Body of pancreas (tissue), 4 donors: ENCODE results near the gene CDV3.

Experiments
- CTCF ChIP-seq, 7 experiments: fragments of 450-650 bp in 4 of 7; fragments of 200-600 bp in 3 of 7; sonication (generic) in 3 of 7; IDR thresholded peaks; one replicate each; pipeline ENCODE4 v1.5.1; 2016 to 2019; ENCODE audit warnings: antibody characterized with exemption in 7 of 7
- POLR2A ChIP-seq, 3 donors: fragments of 450-650 bp; IDR thresholded peaks; one replicate each; pipeline ENCODE4 v1.6.1; 2016; ENCODE audit warnings: antibody characterized with exemption in 3 of 3, mild to moderate bottlenecking in 2 of 3

- TF ChIP-seq POLR2A (IDR thresholded peaks at IDR 0.05) = no peak
- TF ChIP-seq CTCF (IDR thresholded peaks at IDR 0.05) = no peak
These were observed 24.9 kb downstream of the CDV3 start for GRCh38 chr3:133598405-133598804.
